PC-3 (cell line): ENCODE data around the gene DIAPH3. TPM values are rescaled to one million over a fixed set of nuclear protein-coding genes. Genes with fewer than 3 reads are reported as not detected.

Experiments used
- ATAC-seq: fragments of 200-7000 bp; cut with Tn5 transposase; 2 replicates; pipeline ENCODE4 v1.9.1; 2020; ENCODE audit warnings: mild to moderate bottlenecking, moderate library complexity
- BruUV-seq: library from RNA; stranded (reverse); fragments of 400-500 nt; replicated peaks from 2 replicates; lab custom pipeline; 2021; lab: Mats Ljungman, UMichigan
- CTCF ChIA-PET: fragments of 300-600 bp; sonication (Branson Sonifier 250); formaldehyde crosslinking; loops from one replicate; lab custom pipeline; 2022; ENCODE audit warnings: antibody characterized with exemption; lab: Charles Lee
- POLR2A ChIA-PET: fragments of 300-600 bp; sonication (Branson Sonifier 250); formaldehyde crosslinking; loops from one replicate; lab custom pipeline; 2022; ENCODE audit warnings: antibody characterized with exemption; ENCODE audit not compliant: unreplicated experiment; lab: Charles Lee
- DNase-seq: peaks from one replicate; pipeline ENCODE4 v3.0.0-alpha.2; 2015
- H2AFZ ChIP-seq: fragments of 300-600 bp; sonication (generic); 2 replicates; pipeline ENCODE4 v1.6.0; 2016; ENCODE audit warnings: antibody characterized with exemption, low read length
- H3F3A ChIP-seq: fragments of 300-600 bp; sonication (generic); one replicate; pipeline ENCODE4 v1.6.0; 2017; ENCODE audit warnings: antibody characterized with exemption, low read length, control low read depth, mild to moderate bottlenecking; ENCODE audit not compliant: unreplicated experiment
- H3K27ac ChIP-seq: fragments of 300-600 bp; sonication (generic); 2 replicates; pipeline ENCODE4 v1.5.1; 2016; ENCODE audit warnings: mild to moderate bottlenecking, low read length
- H3K27me3 ChIP-seq: fragments of 300-600 bp; sonication (generic); 2 replicates; pipeline ENCODE4 v1.6.1; 2016; ENCODE audit warnings: low read length, mixed read lengths
- H3K36me3 ChIP-seq: fragments of 300-600 bp; sonication (generic); 2 replicates; pipeline ENCODE4 v1.6.1; 2016; ENCODE audit warnings: low read depth, mixed run types, low read length, mixed read lengths
- H3K4me1 ChIP-seq: fragments of 300-600 bp; sonication (generic); 2 replicates; pipeline ENCODE4 v1.5.1; 2016; ENCODE audit warnings: low read length; ENCODE audit not compliant: insufficient read depth
- H3K4me2 ChIP-seq: fragments of 300-600 bp; sonication (generic); 2 replicates; pipeline ENCODE4 v1.6.0; 2016; ENCODE audit warnings: low read length
- H3K4me3 ChIP-seq: fragments of 300-600 bp; sonication (generic); 2 replicates; pipeline ENCODE4 v1.5.1; 2016; ENCODE audit warnings: mild to moderate bottlenecking, low read length, mixed read lengths
- H3K79me2 ChIP-seq: fragments of 300-600 bp; sonication (generic); 2 replicates; pipeline ENCODE4 v1.6.1; 2017; ENCODE audit warnings: low read length, mixed read lengths
- H3K9ac ChIP-seq: fragments of 300-600 bp; sonication (generic); 2 replicates; pipeline ENCODE4 v1.6.0; 2016; ENCODE audit warnings: mild to moderate bottlenecking, low read length
- H3K9me2 ChIP-seq: fragments of 300-600 bp; sonication (generic); replicated peaks from 2 replicates; pipeline ENCODE4 v1.6.1; 2016; ENCODE audit warnings: mixed run types, low read length, mixed read lengths
- H3K9me3 ChIP-seq: fragments of 300-600 bp; sonication (generic); 2 replicates; pipeline ENCODE4 v1.6.1; 2016; ENCODE audit warnings: low read length, mixed read lengths
- H4K20me1 ChIP-seq: fragments of 300-600 bp; sonication (generic); 2 replicates; pipeline ENCODE4 v1.6.1; 2016; ENCODE audit warnings: low read length, mixed read lengths
- EZH2 ChIP-seq: fragments of 300-600 bp; sonication (generic); IDR thresholded peaks from one replicate; pipeline ENCODE4 v1.6.1; 2017; ENCODE audit warnings: antibody characterized with exemption, mild to moderate bottlenecking, low read length; ENCODE audit not compliant: unreplicated experiment
- EZH2phosphoT487 ChIP-seq: fragments of 300-600 bp; sonication (generic); IDR thresholded peaks from 2 replicates; pipeline ENCODE4 v1.6.1; 2018; ENCODE audit warnings: mild to moderate bottlenecking, antibody characterized with exemption, low read length, borderline replicate concordance
- intact Hi-C: fragments of 100-400 bp; cut with micrococcal nuclease; formaldehyde crosslinking; loops from 2 replicates; pipeline ENCODE4 v1.9.0; 2023
- total RNA-seq: library from RNA; depleted of rRNA; stranded (reverse); fragments of >200 nt; gene quantifications from 2 replicates; pipeline ENCODE4 v1.2.3, GENCODE V29; 2014
- TF ChIP-seq, protein P1 (sequence below): fragments of 300-600 bp; sonication (generic); conservative IDR thresholded peaks from 2 replicates; pipeline ENCODE4 v1.5.1; 2017; ENCODE audit warnings: antibody characterized with exemption, low read depth, mild to moderate bottlenecking, low read length

DIAPH3 gene
- total RNA-seq, 1 experiment from 2014 or later = 7.6 TPM

DNA sequence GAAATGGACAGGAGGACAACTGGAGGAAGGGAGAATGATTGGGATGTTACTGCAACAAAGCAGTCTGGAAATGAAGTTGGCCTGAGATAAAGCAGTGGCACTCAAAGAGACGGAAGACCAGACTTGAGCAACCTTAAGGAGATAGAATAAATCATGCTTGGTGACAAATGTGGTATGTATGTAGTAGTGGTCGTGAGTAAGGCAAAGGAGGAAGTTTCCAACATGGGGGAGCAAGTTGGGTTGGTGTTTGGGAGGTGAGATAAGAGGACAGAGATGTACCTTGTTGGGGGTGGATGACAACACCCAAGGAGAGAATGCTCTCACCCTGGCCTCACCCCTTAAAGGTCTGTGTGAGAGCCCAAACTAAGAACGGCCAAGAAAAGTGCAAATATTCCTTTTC lies 420.5 kb downstream of the DIAPH3 start:
- intact Hi-C loops = no loop called here
- no peaks in the 10 kb centered on the region for H3F3A ChIP-seq

DNA sequence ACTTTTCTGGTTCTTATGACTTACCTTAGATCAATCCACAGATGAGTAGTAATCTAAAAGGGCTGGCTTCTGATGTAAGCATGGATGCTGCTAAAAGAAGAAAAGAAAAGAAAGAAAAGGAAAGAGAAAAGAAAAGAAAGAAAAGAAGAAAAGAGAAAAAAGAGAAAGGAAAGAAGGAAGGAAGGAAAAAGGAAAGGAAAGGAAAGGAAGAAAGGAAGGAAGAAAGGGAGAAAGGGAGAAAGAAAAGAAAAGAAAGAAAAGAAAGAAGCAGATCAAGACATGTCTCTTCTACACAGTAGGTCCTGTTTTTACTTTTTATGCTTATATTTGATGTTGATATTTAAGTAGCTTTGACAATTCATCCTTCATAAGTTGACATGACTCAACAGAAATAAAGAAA lies 421.3 kb downstream of the DIAPH3 start:
- intact Hi-C loops = no loop called here
- ChIA-PET POLR2A (no interaction called here), CTCF (no interaction called here)
- no peak for ATAC-seq
- Histone ChIP-seq H2AFZ (no peak overlapping the region), H3K36me3 (no peaks in the 10 kb centered on the region), H3K9ac (no peak overlapping the region), H4K20me1 (no peaks in the 10 kb centered on the region), H3K27ac (no peak overlapping the region), H3K79me2 (no peaks in the 10 kb centered on the region), H3F3A (no peaks in the 10 kb centered on the region), H3K27me3 (no peaks in the 10 kb centered on the region), H3K4me1 (no peaks in the 10 kb centered on the region), H3K9me3 (no peaks in the 10 kb centered on the region), H3K4me2 (no peak overlapping the region), H3K9me2 (no peaks in the 10 kb centered on the region), H3K4me3 (no peak overlapping the region)
- BruUV-seq = no TSS peak
- no peak for DNase-seq
- no peak for TF ChIP-seq EZH2
- TF ChIP-seq, protein P1, sequence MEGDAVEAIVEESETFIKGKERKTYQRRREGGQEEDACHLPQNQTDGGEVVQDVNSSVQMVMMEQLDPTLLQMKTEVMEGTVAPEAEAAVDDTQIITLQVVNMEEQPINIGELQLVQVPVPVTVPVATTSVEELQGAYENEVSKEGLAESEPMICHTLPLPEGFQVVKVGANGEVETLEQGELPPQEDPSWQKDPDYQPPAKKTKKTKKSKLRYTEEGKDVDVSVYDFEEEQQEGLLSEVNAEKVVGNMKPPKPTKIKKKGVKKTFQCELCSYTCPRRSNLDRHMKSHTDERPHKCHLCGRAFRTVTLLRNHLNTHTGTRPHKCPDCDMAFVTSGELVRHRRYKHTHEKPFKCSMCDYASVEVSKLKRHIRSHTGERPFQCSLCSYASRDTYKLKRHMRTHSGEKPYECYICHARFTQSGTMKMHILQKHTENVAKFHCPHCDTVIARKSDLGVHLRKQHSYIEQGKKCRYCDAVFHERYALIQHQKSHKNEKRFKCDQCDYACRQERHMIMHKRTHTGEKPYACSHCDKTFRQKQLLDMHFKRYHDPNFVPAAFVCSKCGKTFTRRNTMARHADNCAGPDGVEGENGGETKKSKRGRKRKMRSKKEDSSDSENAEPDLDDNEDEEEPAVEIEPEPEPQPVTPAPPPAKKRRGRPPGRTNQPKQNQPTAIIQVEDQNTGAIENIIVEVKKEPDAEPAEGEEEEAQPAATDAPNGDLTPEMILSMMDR = no peak
- TF ChIP-seq EZH2phosphoT487 = no peak

More for the DNA sequence above, 420.5 kb downstream of the DIAPH3 start:
- Histone ChIP-seq H4K20me1 (no peaks in the 10 kb centered on the region), H3K9ac (no peak overlapping the region), H2AFZ (no peak overlapping the region), H3K36me3 (no peaks in the 10 kb centered on the region), H3K4me1 (no peaks in the 10 kb centered on the region), H3K4me3 (no peak overlapping the region), H3K27ac (no peak overlapping the region), H3K9me3 (no peaks in the 10 kb centered on the region), H3K27me3 (no peaks in the 10 kb centered on the region), H3K79me2 (no peaks in the 10 kb centered on the region), H3K9me2 (no peaks in the 10 kb centered on the region), H3K4me2 (no peak overlapping the region)
- no peak for DNase-seq
- no peak for TF ChIP-seq EZH2phosphoT487
- TF ChIP-seq, protein P1 = no peak
- no peak for TF ChIP-seq EZH2
- BruUV-seq = no TSS peak
- CTCF ChIA-PET = no interaction called here
- POLR2A ChIA-PET = no interaction called here
- ATAC-seq = no peak

DNA sequence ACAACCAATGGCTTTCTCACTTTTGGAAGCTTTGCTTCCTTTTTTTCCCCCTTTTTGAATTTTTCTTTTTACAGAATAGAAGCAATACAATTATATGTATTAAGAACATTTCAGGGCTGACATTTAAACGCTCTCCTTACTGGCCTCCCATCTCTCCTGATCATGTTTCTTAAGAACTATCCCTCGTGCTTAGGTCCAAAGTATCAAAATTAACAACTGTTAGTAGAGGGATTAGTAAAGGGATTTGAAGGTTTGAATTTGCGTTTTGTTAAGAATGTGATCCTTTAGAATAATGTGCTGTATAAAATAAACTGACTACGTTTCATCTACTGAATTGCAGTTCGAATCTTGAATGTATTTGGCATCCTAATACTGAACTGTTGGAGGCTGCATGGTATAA lies 424.8 kb downstream of the DIAPH3 start:
- H3K9me3 ChIP-seq = no peaks in the 10 kb centered on the region
- no peaks in the 10 kb centered on the region for H3K27me3 ChIP-seq
- H3F3A ChIP-seq = no peaks in the 10 kb centered on the region
- no TSS peak for BruUV-seq
- TF ChIP-seq EZH2phosphoT487 (no peak), EZH2 (no peak)
- TF ChIP-seq, protein P1 = no peak
- H3K9ac ChIP-seq = no peak overlapping the region
- H3K9me2 ChIP-seq = no peaks in the 10 kb centered on the region
- ATAC-seq (no peak), DNase-seq (no peak)
- no peaks in the 10 kb centered on the region for H3K79me2 ChIP-seq
- no peaks in the 10 kb centered on the region for H4K20me1 ChIP-seq
- ChIA-PET CTCF (no interaction called here), POLR2A (no interaction called here)
- no peaks in the 10 kb centered on the region for H3K36me3 ChIP-seq
- no peak overlapping the region for H3K27ac ChIP-seq
- no peaks in the 10 kb centered on the region for H3K4me1 ChIP-seq
- H2AFZ ChIP-seq = no peak overlapping the region
- intact Hi-C loops = no loop called here
- H3K4me3 ChIP-seq = no peak overlapping the region
- H3K4me2 ChIP-seq = no peak overlapping the region
